HepG2 (cell line): ENCODE results near the gene TCOF1. TPM values are rescaled to one million over a fixed set of nuclear protein-coding genes. Genes with fewer than 3 reads are reported as not detected.

ENCODE experiments used
- ATAC-seq: fragments of 200-7000 bp; cut with Tn5 transposase; 3 replicates; pipeline ENCODE4 v1.9.1; 2020; ENCODE audit warnings: mild to moderate bottlenecking, moderate library complexity
- BruUV-seq: library from RNA; stranded (reverse); fragments of 400-500 nt; replicated peaks from 2 replicates; lab custom pipeline; 2021; lab: Mats Ljungman, UMichigan
- CTCF ChIA-PET: fragments of 300-600 bp; formaldehyde crosslinking; extraction: SDS; loops from one replicate; lab custom pipeline; 2021; ENCODE audit warnings: low total read pairs, inconsistent platforms, low intra/inter-chr PET ratio; lab: Yijun Ruan, JAX
- POLR2A ChIA-PET: fragments of 350-600 bp; sonication (Branson Sonifier 250); formaldehyde crosslinking; loops from one replicate; lab custom pipeline; 2020; ENCODE audit warnings: antibody characterized with exemption, inconsistent platforms; lab: Yijun Ruan, JAX
- DNase-seq: peaks from one replicate; pipeline ENCODE4 v3.0.0-alpha.2; 2015; ENCODE audit warnings: low spot score
- FAIRE-seq: peaks from 3 replicates; lab custom pipeline; 2011; peaks lifted over from hg19 to GRCh38; lab: Jason Lieb, UNC
- H2AFZ ChIP-seq: one replicate; pipeline ENCODE4 v1.6.1; 2011; ENCODE audit warnings: low read length, inconsistent platforms
- H3K27ac ChIP-seq: fragments of 300-600 bp; 3 replicates; pipeline ENCODE4 v1.8.0; 2011; ENCODE audit warnings: mixed run types, mild to moderate bottlenecking, mixed read lengths, low read length, inconsistent platforms; ENCODE audit not compliant: insufficient read depth; ENCODE audit errors: extremely low read length
- H3K27me3 ChIP-seq, 2 experiments: fragments of 200-600 bp in 1 of 2; 2 replicates in 1 of 2; 3 replicates in 1 of 2; pipeline versions ENCODE4 v1.6.0 to v1.8.0; 2011; ENCODE audit warnings: low read length in 2 of 2, mild to moderate bottlenecking in 2 of 2, moderate library complexity in 2 of 2, inconsistent platforms in 1 of 2; ENCODE audit not compliant: insufficient read depth in 2 of 2, control insufficient read depth in 1 of 2
- H3K36me3 ChIP-seq, 2 experiments: fragments of 200-600 bp in 1 of 2; replicated peaks in 1 of 2; 2 replicates in 1 of 2; 3 replicates in 1 of 2; pipeline versions ENCODE4 v1.5.1 to v1.8.0; 2011; ENCODE audit warnings: low read length in 2 of 2, inconsistent platforms in 1 of 2; ENCODE audit not compliant: insufficient read depth in 2 of 2, control insufficient read depth in 1 of 2
- H3K4me1 ChIP-seq: 2 replicates; pipeline ENCODE4 v1.5.1; 2012; ENCODE audit warnings: low read length, inconsistent platforms; ENCODE audit not compliant: insufficient read depth
- H3K4me2 ChIP-seq: 2 replicates; pipeline ENCODE4 v1.6.0; 2011; ENCODE audit warnings: low read depth, low read length, inconsistent platforms
- H3K4me3 ChIP-seq, 3 experiments: fragments of 200-600 bp in 1 of 3; sonication (generic), shearing (Covaris generic) in 1 of 3; replicated peaks in 1 of 3; 2 replicates each; pipeline ENCODE4 v1.5.1; 2011 to 2016; ENCODE audit warnings: low read length in 3 of 3, inconsistent platforms in 2 of 3, low read depth in 2 of 3, mild to moderate bottlenecking in 2 of 3, control low read depth in 1 of 3, mixed read lengths in 1 of 3; ENCODE audit not compliant: insufficient read depth in 1 of 3
- H3K79me2 ChIP-seq: one replicate; pipeline ENCODE4 v1.6.1; 2011; ENCODE audit warnings: low read length, inconsistent platforms; ENCODE audit not compliant: insufficient read depth
- H3K9ac ChIP-seq: 2 replicates; pipeline ENCODE4 v1.6.0; 2011; ENCODE audit warnings: mild to moderate bottlenecking, low read depth, low read length, inconsistent platforms; ENCODE audit not compliant: insufficient read depth
- H3K9me3 ChIP-seq: 2 replicates; pipeline ENCODE4 v1.5.1; 2012; ENCODE audit warnings: mild to moderate bottlenecking, low read length
- H4K20me1 ChIP-seq: 2 replicates; pipeline ENCODE4 v1.6.0; 2011; ENCODE audit warnings: inconsistent platforms, mild to moderate bottlenecking, low read length, moderate library complexity; ENCODE audit not compliant: insufficient read depth
- AGO2 ChIP-seq: fragments of 200-400 bp; formaldehyde crosslinking; optimal IDR thresholded peaks from 2 replicates; pipeline ENCODE3; 2017; ENCODE audit warnings: mild to moderate bottlenecking, low read depth, low read length, moderate library complexity
- FIP1L1 ChIP-seq: fragments of 200-400 bp; formaldehyde crosslinking; IDR thresholded peaks from 2 replicates; pipeline ENCODE4 v1.6.1; 2018; ENCODE audit warnings: low read depth, mild to moderate bottlenecking, low read length, moderate library complexity, borderline replicate concordance; ENCODE audit not compliant: insufficient read depth
- FOXK2 ChIP-seq: fragments of 450-650 bp; IDR thresholded peaks from 2 replicates; pipeline ENCODE4 v1.6.1; 2016
- HNRNPL ChIP-seq: fragments of 200-400 bp; formaldehyde crosslinking; IDR thresholded peaks from 2 replicates; pipeline ENCODE4 v1.6.1; 2017; ENCODE audit warnings: mild to moderate bottlenecking, low read depth, low read length
- KLF13 ChIP-seq: sonication (generic); formaldehyde crosslinking; IDR thresholded peaks from 2 replicates; pipeline ENCODE4 v1.4.0; 2020; ENCODE audit warnings: mild to moderate bottlenecking, missing genetic modification reagents
- MBD4 ChIP-seq: IDR thresholded peaks from 2 replicates; pipeline ENCODE4 v1.6.1; 2012; ENCODE audit warnings: low read length, inconsistent platforms, borderline replicate concordance
- NR2F6 ChIP-seq, 2 experiments: IDR thresholded peaks; 2 replicates each; pipeline ENCODE4 v1.6.1; 2016; ENCODE audit warnings: antibody characterized with exemption in 1 of 2, mild to moderate bottlenecking in 1 of 2
- PAF1 ChIP-seq: IDR thresholded peaks from 2 replicates; pipeline ENCODE4 v1.6.1; 2016; ENCODE audit warnings: missing genetic modification reagents, missing compliant biosample characterization
- POLR2A ChIP-seq, 2 experiments: IDR thresholded peaks; 2 replicates each; pipeline ENCODE4 v1.6.1; 2011; ENCODE audit warnings: low read depth in 2 of 2, low read length in 2 of 2, mild to moderate bottlenecking in 1 of 2, moderate library complexity in 1 of 2; ENCODE audit not compliant: insufficient read depth in 1 of 2
- POLR2AphosphoS5 ChIP-seq: IDR thresholded peaks from 2 replicates; pipeline ENCODE4 v1.6.1; 2012; ENCODE audit warnings: low read depth, low read length
- RAD21 ChIP-seq: fragments of 450-650 bp; formaldehyde crosslinking; IDR thresholded peaks from 2 replicates; pipeline ENCODE4 v1.5.0; 2020; ENCODE audit warnings: mild to moderate bottlenecking
- RBM22 ChIP-seq: fragments of 200-400 bp; formaldehyde crosslinking; optimal IDR thresholded peaks from 2 replicates; pipeline ENCODE3; 2017; ENCODE audit warnings: mild to moderate bottlenecking, low read length, moderate library complexity
- SMYD3 ChIP-seq: sonication (generic); formaldehyde crosslinking; IDR thresholded peaks from 2 replicates; pipeline ENCODE4 v1.8.1; 2023; ENCODE audit warnings: mild to moderate bottlenecking, missing genetic modification reagents
- TBX3 ChIP-seq: fragments of 450-650 bp; IDR thresholded peaks from 2 replicates; pipeline ENCODE4 v1.6.1; 2017; ENCODE audit warnings: antibody characterized with exemption, mild to moderate bottlenecking, inconsistent platforms, borderline replicate concordance
- ZC3H4 ChIP-seq: sonication (generic); formaldehyde crosslinking; IDR thresholded peaks from 2 replicates; pipeline ENCODE4 v1.4.0; 2020; ENCODE audit warnings: missing genetic modification reagents, borderline replicate concordance
- ZFP82 ChIP-seq: sonication (generic); formaldehyde crosslinking; IDR thresholded peaks from 2 replicates; pipeline ENCODE4 v1.5.1; 2020; ENCODE audit warnings: mild to moderate bottlenecking, missing genetic modification reagents, borderline replicate concordance
- ZFX ChIP-seq: sonication (generic); formaldehyde crosslinking; IDR thresholded peaks from 2 replicates; pipeline ENCODE4 v1.4.0; 2020; ENCODE audit warnings: mild to moderate bottlenecking, low read depth, missing genetic modification reagents, moderate library complexity
- ZNF232 ChIP-seq: sonication (generic); formaldehyde crosslinking; IDR thresholded peaks from 2 replicates; pipeline ENCODE4 v1.4.0; 2020; ENCODE audit warnings: missing genetic modification reagents, borderline replicate concordance
- ZNF264 ChIP-seq: sonication (generic); formaldehyde crosslinking; IDR thresholded peaks from 2 replicates; pipeline ENCODE4 v1.4.0; 2020; ENCODE audit warnings: missing genetic modification reagents
- ZNF496 ChIP-seq: sonication (generic); formaldehyde crosslinking; IDR thresholded peaks from 2 replicates; pipeline ENCODE4 v1.8.1; 2023; ENCODE audit warnings: mild to moderate bottlenecking, moderate library complexity, missing genetic modification reagents; ENCODE audit not compliant: insufficient replicate concordance
- ZNF652 ChIP-seq: IDR thresholded peaks from 2 replicates; pipeline ENCODE4 v1.6.1; 2016; ENCODE audit warnings: low read depth, borderline replicate concordance
- ZNF724P ChIP-seq: sonication (generic); formaldehyde crosslinking; IDR thresholded peaks from 2 replicates; pipeline ENCODE4 v1.8.0; 2022; ENCODE audit warnings: missing genetic modification reagents, borderline replicate concordance
- ZNF746 ChIP-seq: sonication (generic); formaldehyde crosslinking; IDR thresholded peaks from 2 replicates; pipeline ENCODE4 v1.8.0; 2022; ENCODE audit warnings: mild to moderate bottlenecking, missing genetic modification reagents
- ZNF766 ChIP-seq: sonication (generic); formaldehyde crosslinking; IDR thresholded peaks from 2 replicates; pipeline ENCODE4 v1.5.0; 2020; ENCODE audit warnings: missing genetic modification reagents, borderline replicate concordance
- WGBS: methylation state at CpG from one replicate; pipeline ENCODE4 v1.1.6; 2017; ENCODE audit warnings: low lambda C conversion rate; 5-methylcytosine and 5-hydroxymethylcytosine counted together
- in situ Hi-C: cut with HindIII; loops from 2 replicates; pipeline ENCODE4 v1.10.0; 2017; ENCODE audit warnings: low pct_unique_long_range_greater_than_20kb; ENCODE audit not compliant: extremely low pct_ligation_motif_present
- intact Hi-C: fragments of 100-400 bp; cut with micrococcal nuclease; formaldehyde crosslinking; loops from one replicate; pipeline ENCODE4 v1.10.0; 2022; ENCODE audit not compliant: unreplicated experiment
- polyA plus RNA-seq, 8 experiments: library from polyadenylated mRNA; depleted of rRNA in 3 of 8; stranded (reverse) in 7 of 8; unstranded in 1 of 8; fragments of >200 nt; fragmentation: Illumina TruSeq in 4 of 8; extraction: Trizol in 4 of 8; gene quantifications; 2 replicates each; pipeline versions ENCODE4 v1.2.1 to v1.2.3, GENCODE V29; 2011 to 2016; ENCODE audit warnings: low read depth in 4 of 8, missing spikeins in 1 of 8, mixed read lengths in 1 of 8; ENCODE audit not compliant: insufficient read depth in 1 of 8
- total RNA-seq, 5 experiments: library from RNA; depleted of rRNA; stranded (reverse); fragments of >200 nt; fragmentation: Illumina TruSeq; extraction: Trizol; gene quantifications; 2 replicates each; pipeline ENCODE4 v1.2.3, GENCODE V29; 2016; ENCODE audit warnings: low read depth in 1 of 5
- TF ChIP-seq, protein P1 (sequence below): sonication (generic); formaldehyde crosslinking; IDR thresholded peaks from 2 replicates; pipeline ENCODE4 v1.4.0; 2020; ENCODE audit warnings: missing genetic modification reagents

The TCOF1 gene
- total and polyA plus RNA-seq, 2 of the 13 experiments (the other 11 are each of a cell fraction or from before 2014, with no cell fraction given) = 10.1 to 41.6 TPM

DNA sequence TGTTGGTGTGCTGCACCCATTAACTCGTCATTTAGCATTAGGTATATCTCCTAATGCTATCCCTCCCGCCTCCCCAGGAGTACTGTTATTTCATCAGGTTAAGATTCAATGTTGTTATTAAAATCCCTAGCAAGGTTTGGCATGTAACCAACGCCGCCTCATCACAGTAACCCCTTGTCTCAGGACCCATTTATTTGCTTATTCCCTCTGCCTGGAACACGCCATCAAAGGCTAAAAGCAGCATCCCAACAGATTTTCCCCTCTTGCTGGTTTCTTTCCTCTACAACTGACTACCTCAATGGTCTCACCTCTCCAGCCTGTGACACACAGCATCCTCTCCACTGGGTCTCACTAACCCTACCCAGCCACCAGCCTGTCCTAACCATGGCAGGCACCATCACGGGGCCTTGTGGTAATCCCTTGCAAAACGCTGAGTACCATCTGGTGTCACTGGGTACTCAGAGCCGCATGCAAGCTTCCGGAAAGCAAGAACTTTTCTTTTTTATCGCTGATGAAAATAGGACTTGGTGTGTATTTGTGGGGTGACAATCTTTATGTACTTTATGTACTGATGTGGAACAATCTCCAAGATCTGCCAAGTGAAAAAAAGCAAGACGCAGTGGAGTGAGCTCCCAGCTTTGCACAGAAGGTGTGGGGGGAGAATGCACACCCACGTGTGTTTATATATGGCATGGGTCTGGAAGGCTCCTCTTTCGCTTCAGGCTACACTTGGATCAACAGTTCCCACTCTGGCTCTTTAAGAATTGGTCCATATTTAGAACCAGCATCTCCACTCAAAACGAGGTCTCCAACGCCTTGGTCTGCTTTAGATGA, 86.0 kb downstream of the TCOF1 start:
- Histone ChIP-seq H3K27me3 (no peaks in the 10 kb centered on the region; a peak in 1 of 5 replicates), H3K9me3 (no peaks in the 10 kb centered on the region), H3K4me3 (no peak overlapping the region), H2AFZ (no peak overlapping the region), H3K4me1 (peaks cover 28% of the 10 kb centered on the region), H3K27ac (no peak overlapping the region), H3K36me3 (peaks cover 19 to 45% of the 10 kb centered on the region in 2 experiments), H4K20me1 (peaks cover 51% of the 10 kb centered on the region), H3K9ac (no peak overlapping the region), H3K4me2 (no peak overlapping the region)
- no peak for DNase-seq
- ChIA-PET CTCF (no interaction called here), POLR2A (interaction anchor here (1.2 to 2.4 kb wide), 2 partner anchors 14 to 31 kb away, joined by 5 to 9 read pairs; partner anchors contain the start of gene CD74)
- ATAC-seq = peak; percentile 4; the same call in 2 of the 3 replicates
- intact Hi-C loops = no loop called here
- no peak for FAIRE-seq
- WGBS = 94% methylated on average over 15 of the region's 15 CpGs
- TF ChIP-seq PAF1 (CRISPR knock-in tag) = peak; percentile 89; the same call in 1 of the 2 replicates
- peak; percentile 93; the same call in 1 of the 2 replicates for TF ChIP-seq ZC3H4 (CRISPR knock-in tag)
- no peak for TF ChIP-seq FOXK2
- no peak for TF ChIP-seq NR2F6 (IDR thresholded peaks at IDR 0.05)
- no peak for TF ChIP-seq NR2F6 (CRISPR knock-in tag; IDR thresholded peaks at IDR 0.05)
- TF ChIP-seq ZNF766 = no peak
- TF ChIP-seq RAD21 (CRISPR knock-in tag) = 0 out of 2 replicates have a peak, but pooled peaks have one; percentile 10
- no peak for TF ChIP-seq KLF13
- TF ChIP-seq TBX3 = no peak
- 0 out of 2 replicates have a peak, but pooled peaks have one; percentile 31 for TF ChIP-seq MBD4
- TF ChIP-seq ZNF232 (CRISPR knock-in tag) = no peak
- TF ChIP-seq ZNF496 = no peak
- no peak for TF ChIP-seq ZFP82
- no peak for TF ChIP-seq SMYD3 (CRISPR knock-in tag)
- TF ChIP-seq HNRNPL = no peak
- TF ChIP-seq, protein P1, sequence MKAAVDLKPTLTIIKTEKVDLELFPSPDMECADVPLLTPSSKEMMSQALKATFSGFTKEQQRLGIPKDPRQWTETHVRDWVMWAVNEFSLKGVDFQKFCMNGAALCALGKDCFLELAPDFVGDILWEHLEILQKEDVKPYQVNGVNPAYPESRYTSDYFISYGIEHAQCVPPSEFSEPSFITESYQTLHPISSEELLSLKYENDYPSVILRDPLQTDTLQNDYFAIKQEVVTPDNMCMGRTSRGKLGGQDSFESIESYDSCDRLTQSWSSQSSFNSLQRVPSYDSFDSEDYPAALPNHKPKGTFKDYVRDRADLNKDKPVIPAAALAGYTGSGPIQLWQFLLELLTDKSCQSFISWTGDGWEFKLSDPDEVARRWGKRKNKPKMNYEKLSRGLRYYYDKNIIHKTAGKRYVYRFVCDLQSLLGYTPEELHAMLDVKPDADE (CRISPR knock-in tag) = no peak
- TF ChIP-seq ZFX (CRISPR knock-in tag) = no peak
- TF ChIP-seq ZNF652 (CRISPR knock-in tag) = no peak
- no peak for TF ChIP-seq ZNF264 (CRISPR knock-in tag)
- TF ChIP-seq ZNF746 (CRISPR knock-in tag) = no peak
- TF ChIP-seq FIP1L1 = no peak
- peak; percentile 27 for TF ChIP-seq AGO2
- TF ChIP-seq POLR2AphosphoS5 = peak; percentile 60
- no peak for TF ChIP-seq ZNF724P (CRISPR knock-in tag)
- TF ChIP-seq RBM22 = peak; percentile 96
- peak in 1 of 2 experiments; percentile 46; a peak in 1 of 4 replicates for TF ChIP-seq POLR2A (IDR thresholded peaks at IDR 0.05; ENCODE audit: insufficient read depth in 1 of 2, low read depth in 2 of 2, low read length in 2 of 2)
- TF ChIP-seq, all 625 proteins: peak for 8
- in situ Hi-C loops = loop anchor here (10.0 kb wide), 1 partner anchor 149 kb away; no protein-coding TSS in a partner anchor
- H3K79me2 ChIP-seq = peaks cover 25% of the 10 kb centered on the region
- no TSS peak for BruUV-seq
